ENCODE results near the gene ATP6V0E2.
"Not testable (repeated sequence)": the region's sequence is repeated elsewhere in the genome, so short reads cannot be mapped to it uniquely, and the experiment has no call there.

ATP6V0E2 gene

DNA sequence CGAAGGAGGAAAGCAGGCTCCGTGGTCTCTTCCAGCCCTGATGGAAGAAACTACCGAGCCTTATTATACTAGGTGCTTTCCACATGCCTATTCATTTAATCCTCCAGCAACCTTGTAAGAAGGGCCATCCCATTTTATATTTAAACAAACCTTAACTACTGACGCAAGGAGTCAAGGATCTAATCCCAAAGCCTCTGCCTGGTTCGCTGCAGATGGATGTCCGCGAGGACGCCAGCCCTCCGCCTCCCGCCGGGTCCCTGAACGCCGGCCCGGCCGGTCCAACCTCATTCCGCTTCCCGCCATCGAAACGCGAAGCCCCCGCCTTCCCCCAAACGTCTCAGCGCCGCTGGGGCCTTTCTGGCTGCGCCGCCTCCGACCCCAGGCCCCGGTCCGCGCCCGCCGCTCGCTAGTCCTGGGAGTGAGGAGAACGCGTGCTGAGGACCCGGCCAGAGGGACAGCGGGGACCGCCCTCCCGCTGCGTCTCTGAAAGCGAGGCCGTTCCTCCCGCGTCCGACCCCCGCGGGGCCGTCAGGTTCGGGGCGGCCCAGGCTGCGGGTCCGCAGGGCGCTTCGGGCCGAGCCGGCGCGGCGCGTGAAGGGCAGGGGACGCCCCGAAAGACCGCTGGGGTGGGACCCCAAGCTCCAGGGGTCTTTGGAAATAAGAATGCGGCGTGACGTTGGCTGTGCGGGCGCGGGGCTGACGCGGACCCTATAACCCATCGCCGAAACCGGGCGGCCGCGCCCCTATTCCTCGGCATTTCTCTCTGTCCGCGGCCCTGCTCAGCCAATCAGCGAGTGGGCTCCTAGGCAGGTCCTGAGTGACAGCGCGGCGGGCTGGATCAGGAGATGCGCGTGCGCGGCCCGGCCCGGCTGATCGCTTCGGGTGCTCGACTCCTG, at the start of gene ATP6V0E2:
Gene ATP6V0E2, plus strand, starts transcription at position 896 of the 896 bp plus-strand sequence. CDS start 97 bp downstream, outside the sequence.
- peak; percentile 100 for DNase-seq (ENCODE audit: low spot score)

DNA sequence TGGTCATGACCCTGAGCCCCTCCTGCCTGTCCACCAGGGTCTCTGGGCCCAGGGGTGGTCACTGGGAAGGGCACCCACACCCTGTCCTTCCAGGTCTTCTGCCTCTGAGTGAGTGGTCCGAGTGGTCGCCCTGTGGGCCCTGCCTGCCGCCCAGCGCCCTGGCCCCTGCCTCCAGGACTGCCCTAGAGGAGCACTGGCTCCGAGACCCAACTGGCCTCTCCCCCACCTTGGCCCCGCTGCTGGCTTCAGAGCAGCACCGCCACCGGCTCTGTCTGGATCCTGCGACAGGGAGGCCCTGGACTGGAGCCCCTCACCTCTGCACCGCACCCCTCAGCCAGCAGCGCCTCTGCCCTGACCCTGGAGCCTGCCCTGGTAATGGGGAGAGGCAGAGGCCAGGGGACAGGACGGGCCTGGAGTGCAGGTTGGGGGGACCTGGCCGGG, 49.4 kb upstream of the ATP6V0E2 start:
- DNase-seq (ENCODE audit: low spot score), result no peak

DNA sequence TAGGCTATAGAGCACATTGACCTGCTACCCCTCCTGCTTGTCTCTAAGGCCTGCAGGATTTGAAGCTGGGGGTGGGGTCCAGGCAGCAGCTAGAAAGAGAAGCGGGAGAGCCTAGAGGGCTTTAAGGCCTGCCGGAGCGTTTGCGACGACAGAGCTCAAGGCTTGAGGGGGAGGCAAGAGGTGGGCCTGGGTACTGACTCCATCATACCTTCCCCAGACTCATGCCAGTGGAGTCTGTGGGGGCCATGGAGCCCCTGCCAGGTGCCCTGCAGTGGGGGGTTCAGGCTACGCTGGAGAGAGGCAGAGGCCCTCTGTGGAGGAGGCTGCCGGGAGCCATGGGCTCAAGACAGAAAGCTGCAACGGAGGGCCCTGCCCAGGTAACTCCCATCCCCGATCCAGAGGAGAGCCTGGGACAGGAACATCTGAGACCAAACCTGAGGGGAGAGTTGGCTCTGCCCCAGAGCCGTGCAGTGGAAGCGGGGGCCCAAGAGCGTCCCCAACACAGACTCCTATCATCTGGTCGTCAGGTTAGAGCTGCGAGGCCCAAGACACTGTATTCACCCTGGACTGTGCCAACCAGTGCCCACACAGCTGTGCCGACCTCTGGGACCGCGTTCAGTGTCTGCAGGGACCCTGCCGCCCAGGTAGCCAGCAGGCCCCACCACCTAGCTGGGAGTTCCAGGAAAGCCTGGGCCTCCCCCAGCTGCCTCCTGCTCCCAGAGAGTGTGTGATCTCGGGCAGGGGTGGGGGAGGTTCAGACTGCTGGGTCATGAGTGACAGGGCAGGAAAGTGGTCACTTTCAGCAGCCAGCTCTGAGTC, 48.8 kb upstream of the ATP6V0E2 start:
- DNase-seq (ENCODE audit: low spot score), result no peak

DNA sequence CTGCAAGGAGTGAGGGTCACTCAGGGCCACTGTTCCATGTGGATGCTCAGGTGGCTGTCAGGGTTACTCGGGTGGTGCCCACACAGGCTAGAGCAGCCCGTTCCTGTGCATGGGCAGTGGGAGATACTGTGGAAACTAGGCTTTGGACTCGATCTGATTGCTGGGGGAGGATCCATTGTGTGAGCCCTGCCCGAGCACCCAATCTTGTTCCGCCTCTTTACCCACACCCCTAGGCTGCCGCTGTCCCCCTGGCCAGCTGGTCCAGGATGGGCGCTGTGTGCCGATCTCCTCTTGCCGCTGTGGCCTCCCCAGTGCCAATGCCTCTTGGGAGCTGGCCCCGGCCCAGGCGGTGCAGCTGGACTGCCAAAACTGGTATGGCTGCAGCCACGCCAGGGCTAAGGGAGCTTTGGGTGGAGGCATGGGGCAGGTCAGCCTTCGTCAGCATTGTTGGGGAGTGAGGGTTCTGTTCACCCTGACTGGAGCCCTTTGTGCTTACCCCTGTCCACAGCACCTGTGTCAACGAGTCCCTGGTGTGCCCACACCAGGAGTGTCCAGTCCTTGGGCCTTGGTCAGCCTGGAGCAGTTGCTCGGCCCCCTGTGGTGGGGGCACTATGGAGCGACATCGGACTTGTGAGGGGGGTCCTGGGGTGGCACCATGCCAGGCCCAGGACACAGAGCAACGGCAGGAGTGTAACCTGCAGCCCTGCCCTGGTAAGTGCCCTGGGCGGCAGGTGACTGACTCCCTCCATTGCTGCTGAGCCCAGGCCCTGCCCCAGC, 48.0 kb upstream of the ATP6V0E2 start:
- DNase-seq (ENCODE audit: low spot score), result no peak

DNA sequence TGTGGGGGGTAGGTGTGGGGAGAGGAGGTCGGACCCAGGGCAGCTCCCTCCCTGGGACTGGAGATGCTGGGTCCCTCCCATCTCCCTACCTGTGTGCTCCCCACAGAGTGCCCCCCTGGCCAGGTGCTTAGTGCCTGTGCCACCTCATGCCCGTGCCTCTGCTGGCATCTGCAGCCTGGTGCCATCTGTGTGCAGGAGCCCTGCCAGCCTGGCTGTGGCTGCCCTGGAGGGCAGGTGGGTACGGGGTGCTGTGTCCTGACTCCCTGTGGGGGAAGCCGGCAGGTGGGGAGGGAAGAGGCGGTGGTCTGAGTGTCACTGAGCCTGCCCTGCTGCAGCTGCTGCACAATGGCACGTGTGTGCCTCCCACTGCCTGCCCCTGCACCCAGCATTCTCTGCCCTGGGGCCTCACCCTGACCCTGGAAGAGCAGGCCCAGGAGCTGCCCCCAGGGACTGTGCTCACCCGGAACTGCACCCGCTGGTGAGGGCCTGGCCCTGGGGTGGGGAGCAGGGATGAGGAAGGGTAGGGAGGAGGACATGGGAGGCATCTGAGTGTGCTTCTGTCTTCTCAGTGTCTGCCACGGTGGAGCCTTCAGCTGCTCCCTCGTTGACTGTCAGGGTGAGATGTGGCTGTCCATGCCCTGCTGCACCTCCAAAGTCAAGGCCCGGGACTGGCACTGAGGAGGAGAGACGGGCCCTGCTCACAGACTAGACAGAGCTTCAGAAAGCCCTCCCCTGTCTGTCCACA, 47.3 kb upstream of the ATP6V0E2 start:
- DNase-seq (ENCODE audit: low spot score), result no peak

DNA sequence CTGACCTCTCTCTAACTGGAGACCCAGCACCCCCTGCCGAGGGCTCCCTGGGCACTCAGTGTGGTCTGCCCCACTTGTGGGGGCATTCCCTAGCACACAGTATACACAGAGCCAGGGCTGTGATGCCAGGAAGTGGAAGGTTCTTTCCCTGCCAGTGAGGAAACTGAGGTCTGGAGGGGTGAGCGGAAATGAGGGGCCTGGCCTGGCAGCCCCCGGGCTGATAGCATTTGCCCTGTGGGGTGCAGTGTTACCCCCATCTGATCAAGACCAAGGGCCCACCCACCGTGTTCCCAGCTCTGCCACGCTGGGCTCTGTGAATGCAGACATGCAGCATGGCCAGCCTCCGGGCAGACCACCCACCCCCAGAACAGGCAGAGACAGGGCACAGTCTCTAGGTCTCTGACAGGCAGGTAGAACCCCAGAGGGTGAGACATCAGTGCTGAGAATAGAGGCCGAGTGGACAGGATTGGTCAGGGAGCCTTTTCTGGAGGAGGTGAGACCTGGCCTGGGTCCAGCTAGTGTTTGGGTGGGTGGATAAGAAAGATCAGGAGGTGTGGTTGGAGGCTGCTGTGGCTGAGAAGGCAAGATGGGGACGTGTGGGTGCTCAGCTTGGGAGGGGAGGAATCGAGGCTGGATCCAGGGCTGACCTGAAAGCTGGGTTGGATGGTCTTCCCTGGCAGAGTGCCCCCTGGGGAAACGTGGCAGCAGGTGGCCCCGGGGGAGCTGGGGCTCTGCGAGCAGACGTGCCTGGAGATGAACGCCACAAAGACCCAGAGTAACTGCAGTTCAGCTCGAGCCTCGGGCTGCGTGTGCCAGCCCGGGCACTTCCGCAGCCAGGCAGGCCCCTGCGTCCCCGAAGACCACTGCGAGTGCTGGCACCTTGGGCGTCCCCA, 46.4 kb upstream of the ATP6V0E2 start:
- DNase-seq (ENCODE audit: low spot score), result no peak

DNA sequence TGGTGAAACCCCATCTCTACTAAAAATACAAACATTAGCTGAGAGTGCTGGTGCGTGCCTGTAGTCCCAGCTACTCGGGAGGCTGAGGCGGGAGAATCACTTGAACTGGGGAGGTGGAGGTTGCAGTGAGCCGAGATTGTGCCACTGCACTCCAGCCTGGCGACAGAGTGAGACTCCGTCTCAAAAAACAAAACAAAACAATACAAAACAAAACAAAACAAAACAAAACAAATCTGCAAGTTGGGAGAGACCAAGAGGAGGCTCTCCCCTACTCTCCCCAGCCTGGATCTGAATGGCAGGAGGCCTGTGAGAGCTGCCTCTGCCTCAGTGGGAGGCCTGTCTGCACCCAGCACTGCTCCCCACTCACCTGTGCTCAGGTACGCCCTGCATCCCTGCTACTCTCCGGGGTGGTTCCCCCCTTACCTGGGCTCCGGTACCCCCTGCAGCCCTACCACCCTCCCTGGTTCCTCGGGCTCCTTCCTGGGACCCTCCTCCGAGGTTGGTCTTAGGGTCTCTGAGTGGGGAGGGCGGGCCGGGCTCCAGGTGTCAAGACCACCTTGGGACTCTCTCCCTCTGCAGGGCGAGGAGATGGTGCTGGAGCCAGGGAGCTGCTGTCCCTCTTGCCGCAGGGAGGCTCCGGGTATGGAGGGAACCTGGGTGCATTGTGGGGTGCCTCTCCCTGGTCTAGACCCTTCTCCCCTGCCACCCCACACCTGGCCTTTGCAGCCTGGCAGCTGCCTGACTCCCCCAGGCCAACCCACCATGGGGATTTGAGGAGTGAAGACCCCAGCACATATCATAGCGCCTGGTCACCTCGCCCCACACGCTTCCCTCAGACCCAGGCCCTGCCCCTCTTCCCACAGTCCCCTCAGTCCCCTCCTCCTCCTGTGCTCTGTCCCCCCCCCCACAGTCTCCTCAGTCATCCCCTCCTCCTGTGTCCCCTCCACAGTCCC, 45.1 kb upstream of the ATP6V0E2 start:
- no peak for DNase-seq (ENCODE audit: low spot score)

DNA sequence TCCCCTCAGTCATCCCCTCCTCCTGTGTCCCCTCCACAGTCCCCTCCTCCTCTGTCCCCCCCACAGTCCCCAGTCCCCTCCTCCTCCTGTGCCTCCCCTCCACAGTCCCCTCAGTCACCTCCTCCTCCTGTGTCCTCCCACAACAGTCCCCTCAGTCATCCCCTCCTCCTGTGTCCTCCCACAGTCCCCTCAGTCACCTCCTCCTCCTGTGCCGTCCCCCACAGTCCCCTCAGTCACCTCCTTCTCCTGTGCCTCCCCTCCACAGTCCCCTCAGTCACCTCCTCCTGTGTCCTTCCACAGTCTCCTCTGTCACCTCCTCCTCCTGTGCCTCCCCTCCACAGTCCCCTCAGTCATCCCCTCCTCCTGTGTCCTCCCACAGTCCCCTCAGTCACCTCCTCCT, 43.2 kb upstream of the ATP6V0E2 start:
- DNase-seq (ENCODE audit: low spot score), result not testable (repeated sequence)

DNA sequence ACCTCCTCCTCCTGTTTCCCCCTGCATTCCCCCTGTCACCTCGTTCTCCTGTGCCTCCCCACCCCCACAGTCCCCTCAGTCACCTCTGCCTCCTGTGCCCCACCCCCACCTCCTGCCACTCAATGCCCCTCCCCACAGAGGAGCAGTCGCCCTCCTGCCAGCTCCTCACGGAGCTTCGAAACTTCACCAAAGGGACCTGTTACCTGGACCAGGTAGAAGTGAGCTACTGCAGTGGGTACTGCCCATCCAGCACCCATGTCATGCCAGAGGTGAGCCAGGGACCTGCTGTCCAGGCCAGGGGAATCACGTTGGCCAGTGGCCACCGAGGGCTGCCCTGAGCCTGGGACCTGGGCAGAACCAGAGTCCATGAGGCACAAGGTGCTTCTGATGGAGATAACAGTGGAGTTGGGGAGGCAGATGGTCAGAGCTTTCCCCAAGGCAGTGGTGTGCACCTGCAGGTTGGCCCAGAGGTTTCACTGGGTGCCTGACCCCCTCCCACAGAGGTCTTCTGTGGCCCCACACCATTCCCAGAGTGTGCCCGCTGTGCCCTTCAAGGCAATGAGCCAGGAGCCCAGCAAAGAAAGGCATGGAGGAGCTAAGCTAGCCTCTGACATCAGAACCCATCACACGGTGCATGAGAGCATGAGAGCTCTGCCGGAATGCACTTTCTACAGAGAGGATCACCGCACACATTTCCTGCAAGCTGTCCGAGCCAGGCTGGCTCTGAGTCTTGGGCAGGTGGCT, 42.6 kb upstream of the ATP6V0E2 start:
- DNase-seq (ENCODE audit: low spot score), result no peak

DNA sequence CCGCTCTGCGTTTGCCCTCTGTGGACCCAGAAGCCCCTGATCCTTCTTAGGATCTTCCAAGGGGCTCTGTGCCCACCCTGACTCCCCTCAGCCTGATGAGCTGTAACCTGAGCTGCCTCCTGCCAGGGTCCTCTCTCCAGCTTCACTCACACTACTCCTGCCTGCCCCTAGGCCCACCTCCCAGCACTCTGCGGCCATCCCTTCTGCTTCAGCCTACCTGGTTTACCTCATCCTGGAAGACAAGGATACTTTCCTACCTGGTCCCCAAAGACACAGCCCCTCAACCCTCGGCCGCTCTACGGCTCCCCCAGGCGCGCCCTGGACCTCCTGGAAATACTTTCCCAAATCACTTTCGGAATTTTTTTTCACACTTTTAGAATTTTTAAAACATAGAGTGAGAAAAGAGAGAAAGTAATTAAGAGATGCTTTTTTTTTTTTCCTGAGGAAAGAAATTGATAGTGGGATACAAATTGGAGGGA, 42.0 kb upstream of the ATP6V0E2 start:
- DNase-seq (ENCODE audit: low spot score), result no peak

DNA sequence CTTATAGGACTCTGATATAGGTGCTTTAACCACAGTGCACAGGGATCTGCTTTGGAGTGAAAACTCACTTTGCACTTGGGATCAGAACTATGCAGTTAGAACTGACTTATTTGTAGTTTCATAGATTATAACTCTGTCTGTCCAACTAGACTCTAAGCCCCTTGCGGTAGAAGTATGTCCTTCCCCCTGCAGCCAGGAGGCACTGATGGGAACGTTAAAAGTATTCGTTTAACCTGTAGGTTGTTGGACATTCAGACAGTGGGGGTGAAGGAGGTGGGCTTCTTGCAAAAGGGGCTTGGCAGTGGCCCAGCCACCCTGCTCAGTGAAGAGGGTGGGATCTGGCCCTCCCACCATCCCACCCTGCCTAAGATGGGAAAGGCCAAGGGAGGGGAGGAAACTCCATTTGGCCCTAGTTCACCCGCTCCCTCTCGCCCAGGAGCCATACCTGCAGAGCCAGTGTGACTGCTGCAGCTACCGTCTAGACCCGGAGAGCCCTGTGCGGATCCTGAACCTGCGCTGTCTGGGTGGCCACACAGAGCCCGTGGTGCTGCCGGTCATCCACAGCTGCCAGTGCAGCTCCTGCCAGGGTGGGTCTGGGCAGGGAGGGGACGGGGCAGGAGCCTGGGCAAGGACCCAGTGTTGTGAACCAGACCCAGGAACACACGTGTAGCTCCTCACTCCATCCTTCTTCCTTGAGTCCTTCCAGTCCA, 41.3 kb upstream of the ATP6V0E2 start:
- no peak for DNase-seq (ENCODE audit: low spot score)

DNA sequence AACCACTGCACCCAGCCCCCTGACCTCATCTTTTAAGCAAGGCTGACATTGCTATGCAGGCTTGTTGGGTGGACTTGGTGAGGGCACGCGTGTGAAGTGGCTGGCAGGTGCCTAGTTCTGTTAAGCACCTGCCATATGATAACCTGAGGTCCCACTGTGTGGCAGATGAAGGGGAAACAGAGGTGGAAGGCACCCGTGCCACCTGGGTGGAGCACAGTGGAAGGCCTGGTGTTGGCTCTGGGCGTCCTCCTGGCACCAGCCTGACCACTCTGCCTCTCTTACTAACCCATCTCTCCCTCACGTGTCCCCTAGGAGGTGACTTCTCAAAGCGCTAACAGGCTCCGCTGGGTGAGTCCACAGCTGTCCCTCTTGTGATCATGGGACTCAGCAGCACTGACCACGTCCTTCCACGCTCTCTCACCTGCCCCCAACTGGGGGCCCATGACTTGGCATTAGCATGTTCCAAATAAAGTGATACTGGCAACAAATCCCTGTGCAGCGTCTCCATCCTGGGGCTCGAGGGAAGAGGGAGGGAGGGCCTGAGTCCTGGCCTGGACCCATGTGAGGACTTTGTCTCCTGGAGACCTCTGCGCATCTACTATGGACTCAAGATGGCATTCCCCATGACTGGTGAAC, 40.2 kb upstream of the ATP6V0E2 start:
- DNase-seq (ENCODE audit: low spot score), result no peak

DNA sequence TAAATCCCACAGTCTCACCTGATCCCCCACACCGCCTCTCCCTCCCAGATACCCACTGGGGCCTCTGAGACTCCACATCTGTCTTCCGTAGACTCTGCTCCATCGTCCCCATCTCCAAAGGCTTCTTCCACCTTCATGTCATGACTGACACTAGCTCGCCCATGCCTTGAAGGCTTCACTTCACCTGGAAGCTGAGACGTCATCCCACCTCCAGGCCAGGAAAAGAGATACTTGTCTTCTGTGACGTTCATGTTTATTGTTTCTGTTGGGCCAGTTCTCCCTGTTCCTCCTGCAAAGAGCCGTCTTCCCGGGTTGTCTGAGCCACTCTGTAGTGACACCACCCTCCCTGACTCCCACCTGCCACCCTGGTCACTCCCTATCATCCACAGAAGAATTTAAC, 39.2 kb upstream of the ATP6V0E2 start:
- no peak for DNase-seq (ENCODE audit: low spot score)

DNA sequence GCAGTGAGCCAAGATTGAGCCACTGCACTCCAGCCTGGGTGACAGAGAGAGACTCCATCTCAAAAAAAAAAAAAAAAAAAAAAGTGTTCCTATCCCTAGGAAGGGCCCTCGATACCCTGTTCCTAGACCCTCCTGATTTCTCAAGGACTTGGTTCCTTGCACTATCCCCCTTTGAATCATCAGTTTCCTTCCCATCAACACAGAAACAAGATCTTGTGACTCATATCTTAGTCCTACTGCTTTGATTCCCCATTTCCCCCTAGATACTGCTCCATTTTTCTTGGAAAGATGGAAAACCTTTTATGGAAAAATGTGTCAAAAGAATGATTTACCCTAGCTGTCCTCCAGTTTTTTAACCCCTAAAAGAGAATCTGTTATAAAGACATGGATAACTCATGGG, 37.3 kb upstream of the ATP6V0E2 start:
- DNase-seq (ENCODE audit: low spot score), result no peak

DNA sequence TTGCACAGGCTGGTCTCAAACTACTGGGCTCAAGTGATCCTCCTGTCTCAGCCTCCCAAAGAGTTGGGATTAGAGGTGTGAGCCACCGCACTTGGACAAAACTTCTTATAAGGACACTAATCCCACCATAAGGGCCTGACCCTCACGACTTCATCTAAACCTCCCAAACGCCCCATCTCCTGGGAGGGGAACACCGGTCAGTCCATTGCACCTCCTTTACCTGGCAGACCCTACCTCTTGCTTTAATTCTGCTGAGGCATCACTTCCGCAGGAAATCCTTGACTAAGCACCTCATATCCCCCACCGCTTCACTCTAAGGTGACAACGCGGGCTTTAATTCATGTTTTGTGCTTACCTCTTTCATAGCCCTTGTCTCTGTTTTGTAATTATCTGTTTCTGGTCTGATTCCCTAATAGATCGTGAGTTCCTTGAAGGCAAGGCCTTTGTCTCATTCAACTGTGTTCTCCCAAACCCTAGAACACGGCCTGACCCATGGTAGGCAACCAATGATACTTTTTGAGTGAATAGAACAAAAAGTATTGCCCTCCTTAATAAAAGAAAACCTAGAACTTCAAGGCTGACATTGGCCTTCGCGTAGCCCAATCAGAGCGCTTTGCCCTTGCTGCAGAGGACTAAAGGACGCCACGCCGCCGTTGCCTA, 36.1 kb upstream of the ATP6V0E2 start:
- DNase-seq (ENCODE audit: low spot score), result no peak

DNA sequence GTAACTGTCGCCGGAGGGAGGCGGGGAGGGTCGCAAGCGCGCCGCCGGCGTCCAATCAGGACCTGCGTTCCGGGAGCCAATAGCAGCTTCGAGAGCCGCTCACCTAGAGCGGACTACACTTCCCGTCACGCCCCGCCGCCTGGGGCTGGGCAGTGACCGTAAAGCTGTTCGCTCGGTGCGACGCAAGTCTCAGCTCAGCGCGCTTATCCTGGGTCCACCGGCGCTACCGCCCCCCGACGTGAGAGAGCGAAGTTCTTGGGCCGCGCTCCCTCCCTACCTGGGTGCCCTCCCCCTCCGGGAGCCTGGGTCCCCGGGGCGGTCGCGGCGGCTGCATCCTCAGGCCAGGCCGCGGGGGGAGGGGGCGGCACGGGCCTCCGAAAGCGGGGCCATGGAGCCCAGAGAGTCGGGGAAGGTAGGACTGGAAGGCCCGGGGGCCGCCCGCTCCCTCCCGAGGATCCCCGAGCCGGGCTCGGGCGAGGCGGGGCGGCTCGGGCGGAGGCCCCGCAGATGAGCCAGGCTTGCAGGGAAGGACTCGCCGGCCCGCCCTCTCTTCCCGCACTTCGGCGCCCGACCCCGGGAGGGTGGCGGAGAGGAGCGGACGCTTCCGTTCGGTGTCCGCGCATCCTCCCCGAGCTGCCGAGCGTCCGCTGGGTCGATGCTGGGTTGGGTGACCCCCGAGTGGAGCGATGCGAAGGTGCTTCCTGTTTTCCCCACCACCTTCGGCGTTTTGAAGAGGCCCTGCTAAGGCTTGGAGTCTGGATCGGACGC, 35.4 kb upstream of the ATP6V0E2 start, which contains the start of gene ZNF862:
Gene ZNF862, plus strand, starts transcription at position 152 of the 768 bp plus-strand sequence. Its CDS starts 237 bp downstream, at position 389.
- peak; percentile 100 for DNase-seq (ENCODE audit: low spot score)
